GM12878 (cell line): Measurements from ENCODE around the gene CFAP97.
A peak's percentile ranks its signal among the peaks of the same experiment; 100 is the strongest.

Experiments
- EZH2 ChIP-seq: IDR thresholded peaks from 2 replicates; pipeline ENCODE4 v1.6.1; 2012; ENCODE audit warnings: low read depth, mild to moderate bottlenecking, control low read depth, inconsistent platforms, low read length, borderline replicate concordance; ENCODE audit not compliant: control insufficient read depth
- FOXM1 ChIP-seq: IDR thresholded peaks from 2 replicates; pipeline ENCODE4 v1.6.1; 2012; ENCODE audit warnings: low read depth, mild to moderate bottlenecking, inconsistent platforms, low read length, moderate library complexity
- JUND ChIP-seq: IDR thresholded peaks from 2 replicates; pipeline ENCODE4 v1.6.1; 2012; ENCODE audit warnings: low read depth, mild to moderate bottlenecking, low read length, improper control_type of control experiment, moderate library complexity
- MEF2A ChIP-seq: IDR thresholded peaks from 2 replicates; pipeline ENCODE4 v1.6.1; 2011; ENCODE audit warnings: low read depth, mild to moderate bottlenecking, low read length, moderate library complexity; ENCODE audit not compliant: insufficient read depth
- PML ChIP-seq: IDR thresholded peaks from 2 replicates; pipeline ENCODE4 v1.6.1; 2012; ENCODE audit warnings: low read length, inconsistent platforms
- RCOR1 ChIP-seq: conservative IDR thresholded peaks from 2 replicates; pipeline ENCODE4 v1.6.1; 2012; ENCODE audit warnings: low read depth, low read length, improper control_type of control experiment
- SIN3A ChIP-seq: IDR thresholded peaks from 2 replicates; pipeline ENCODE4 v1.6.1; 2012; ENCODE audit warnings: low read depth, low read length, improper control_type of control experiment
- SRF ChIP-seq, 2 experiments: IDR thresholded peaks; 2 replicates each; pipeline ENCODE4 v1.6.1; 2011; ENCODE audit warnings: low read depth in 2 of 2, low read length in 2 of 2, mild to moderate bottlenecking in 1 of 2, moderate library complexity in 1 of 2
- TAF1 ChIP-seq: IDR thresholded peaks from 2 replicates; pipeline ENCODE4 v1.6.1; 2011; ENCODE audit warnings: mild to moderate bottlenecking, low read depth, low read length, borderline replicate concordance
- YY1 ChIP-seq: IDR thresholded peaks from 2 replicates; pipeline ENCODE4 v1.6.1; 2011; ENCODE audit warnings: low read depth, mild to moderate bottlenecking, low read length
- TF ChIP-seq, protein P1 (sequence below), 3 experiments: IDR thresholded peaks in 2 of 3; conservative IDR thresholded peaks in 1 of 3; 2 replicates each; pipeline ENCODE4 v1.5.1; 2011; ENCODE audit warnings: low read depth in 3 of 3, low read length in 3 of 3, mild to moderate bottlenecking in 3 of 3, control low read depth in 2 of 3, moderate library complexity in 2 of 3, inconsistent platforms in 1 of 3, mixed read lengths in 1 of 3; ENCODE audit not compliant: control insufficient read depth in 2 of 3, insufficient read depth in 1 of 3; ENCODE audit errors: extremely low read depth in 1 of 3
- TF ChIP-seq, protein P2 (sequence below): fragments of 450-650 bp; IDR thresholded peaks from 2 replicates; pipeline ENCODE4 v1.6.1; 2017; ENCODE audit warnings: mild to moderate bottlenecking, moderate library complexity
- TF ChIP-seq, protein P3 (sequence below): fragments of 450-650 bp; conservative IDR thresholded peaks from 2 replicates; pipeline ENCODE4 v1.6.1; 2017; ENCODE audit warnings: mild to moderate bottlenecking, moderate library complexity

DNA sequence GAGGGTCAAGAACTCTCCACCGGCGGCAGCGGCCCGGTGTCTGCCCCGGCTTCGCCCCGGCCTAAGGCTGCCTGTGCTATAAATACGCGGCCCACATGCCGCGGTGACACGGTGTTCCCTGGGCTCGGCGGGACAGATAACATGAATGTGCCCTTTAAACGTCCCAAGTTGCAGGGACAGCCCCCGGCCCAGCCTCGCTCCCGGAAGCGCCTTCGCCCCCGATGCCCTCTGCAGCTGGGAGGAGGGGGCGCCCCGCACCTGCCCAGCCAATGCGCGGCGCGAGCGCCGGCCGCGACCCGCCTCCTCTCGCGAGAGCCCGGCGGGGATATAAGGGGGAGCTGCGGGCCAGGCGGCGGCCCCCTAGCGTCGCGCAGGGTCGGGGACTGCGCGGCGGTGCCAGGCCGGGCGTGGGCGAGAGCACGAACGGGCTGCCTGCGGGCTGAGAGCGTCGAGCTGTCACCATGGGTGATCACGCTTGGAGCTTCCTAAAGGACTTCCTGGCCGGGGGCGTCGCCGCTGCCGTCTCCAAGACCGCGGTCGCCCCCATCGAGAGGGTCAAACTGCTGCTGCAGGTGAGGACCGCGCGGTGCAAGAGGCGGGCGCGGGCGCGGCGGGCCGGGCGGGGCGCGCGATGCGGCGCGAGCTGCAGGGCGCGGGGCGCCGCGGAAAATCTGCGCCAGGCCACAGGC is 60.7 kb downstream of the CFAP97 start, which contains the start of gene SLC25A4:
- no peak for TF ChIP-seq EZH2
- TF ChIP-seq YY1, result peak; percentile 32
- TF ChIP-seq, protein P1, sequence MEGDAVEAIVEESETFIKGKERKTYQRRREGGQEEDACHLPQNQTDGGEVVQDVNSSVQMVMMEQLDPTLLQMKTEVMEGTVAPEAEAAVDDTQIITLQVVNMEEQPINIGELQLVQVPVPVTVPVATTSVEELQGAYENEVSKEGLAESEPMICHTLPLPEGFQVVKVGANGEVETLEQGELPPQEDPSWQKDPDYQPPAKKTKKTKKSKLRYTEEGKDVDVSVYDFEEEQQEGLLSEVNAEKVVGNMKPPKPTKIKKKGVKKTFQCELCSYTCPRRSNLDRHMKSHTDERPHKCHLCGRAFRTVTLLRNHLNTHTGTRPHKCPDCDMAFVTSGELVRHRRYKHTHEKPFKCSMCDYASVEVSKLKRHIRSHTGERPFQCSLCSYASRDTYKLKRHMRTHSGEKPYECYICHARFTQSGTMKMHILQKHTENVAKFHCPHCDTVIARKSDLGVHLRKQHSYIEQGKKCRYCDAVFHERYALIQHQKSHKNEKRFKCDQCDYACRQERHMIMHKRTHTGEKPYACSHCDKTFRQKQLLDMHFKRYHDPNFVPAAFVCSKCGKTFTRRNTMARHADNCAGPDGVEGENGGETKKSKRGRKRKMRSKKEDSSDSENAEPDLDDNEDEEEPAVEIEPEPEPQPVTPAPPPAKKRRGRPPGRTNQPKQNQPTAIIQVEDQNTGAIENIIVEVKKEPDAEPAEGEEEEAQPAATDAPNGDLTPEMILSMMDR (IDR thresholded peaks at IDR 0.05 in 2 of 3, conservative IDR thresholded peaks at IDR 0.05 in 1 of 3; ENCODE audit: control insufficient read depth in 2 of 3, extremely low read depth in 1 of 3, insufficient read depth in 1 of 3, low read depth in 3 of 3, low read length in 3 of 3), result peak; percentile 43 to 58 (median 48); a peak in 5 of 6 replicates
- no peak for TF ChIP-seq FOXM1
- TF ChIP-seq SRF (IDR thresholded peaks at IDR 0.05; ENCODE audit: low read depth in 2 of 2, low read length in 2 of 2), result no peak
- TF ChIP-seq, protein P2, sequence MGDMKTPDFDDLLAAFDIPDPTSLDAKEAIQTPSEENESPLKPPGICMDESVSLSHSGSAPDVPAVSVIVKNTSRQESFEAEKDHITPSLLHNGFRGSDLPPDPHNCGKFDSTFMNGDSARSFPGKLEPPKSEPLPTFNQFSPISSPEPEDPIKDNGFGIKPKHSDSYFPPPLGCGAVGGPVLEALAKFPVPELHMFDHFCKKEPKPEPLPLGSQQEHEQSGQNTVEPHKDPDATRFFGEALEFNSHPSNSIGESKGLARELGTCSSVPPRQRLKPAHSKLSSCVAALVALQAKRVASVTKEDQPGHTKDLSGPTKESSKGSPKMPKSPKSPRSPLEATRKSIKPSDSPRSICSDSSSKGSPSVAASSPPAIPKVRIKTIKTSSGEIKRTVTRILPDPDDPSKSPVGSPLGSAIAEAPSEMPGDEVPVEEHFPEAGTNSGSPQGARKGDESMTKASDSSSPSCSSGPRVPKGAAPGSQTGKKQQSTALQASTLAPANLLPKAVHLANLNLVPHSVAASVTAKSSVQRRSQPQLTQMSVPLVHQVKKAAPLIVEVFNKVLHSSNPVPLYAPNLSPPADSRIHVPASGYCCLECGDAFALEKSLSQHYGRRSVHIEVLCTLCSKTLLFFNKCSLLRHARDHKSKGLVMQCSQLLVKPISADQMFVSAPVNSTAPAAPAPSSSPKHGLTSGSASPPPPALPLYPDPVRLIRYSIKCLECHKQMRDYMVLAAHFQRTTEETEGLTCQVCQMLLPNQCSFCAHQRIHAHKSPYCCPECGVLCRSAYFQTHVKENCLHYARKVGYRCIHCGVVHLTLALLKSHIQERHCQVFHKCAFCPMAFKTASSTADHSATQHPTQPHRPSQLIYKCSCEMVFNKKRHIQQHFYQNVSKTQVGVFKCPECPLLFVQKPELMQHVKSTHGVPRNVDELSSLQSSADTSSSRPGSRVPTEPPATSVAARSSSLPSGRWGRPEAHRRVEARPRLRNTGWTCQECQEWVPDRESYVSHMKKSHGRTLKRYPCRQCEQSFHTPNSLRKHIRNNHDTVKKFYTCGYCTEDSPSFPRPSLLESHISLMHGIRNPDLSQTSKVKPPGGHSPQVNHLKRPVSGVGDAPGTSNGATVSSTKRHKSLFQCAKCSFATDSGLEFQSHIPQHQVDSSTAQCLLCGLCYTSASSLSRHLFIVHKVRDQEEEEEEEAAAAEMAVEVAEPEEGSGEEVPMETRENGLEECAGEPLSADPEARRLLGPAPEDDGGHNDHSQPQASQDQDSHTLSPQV, result no peak
- 0 out of 2 replicates have a peak, but pooled peaks have one; percentile 6 for TF ChIP-seq MEF2A
- TF ChIP-seq JUND, result no peak
- peak; percentile 67; the same call in 1 of the 2 replicates for TF ChIP-seq SIN3A
- peak; percentile 90 for TF ChIP-seq TAF1
- TF ChIP-seq PML, result peak; percentile 80
- TF ChIP-seq, protein P3, sequence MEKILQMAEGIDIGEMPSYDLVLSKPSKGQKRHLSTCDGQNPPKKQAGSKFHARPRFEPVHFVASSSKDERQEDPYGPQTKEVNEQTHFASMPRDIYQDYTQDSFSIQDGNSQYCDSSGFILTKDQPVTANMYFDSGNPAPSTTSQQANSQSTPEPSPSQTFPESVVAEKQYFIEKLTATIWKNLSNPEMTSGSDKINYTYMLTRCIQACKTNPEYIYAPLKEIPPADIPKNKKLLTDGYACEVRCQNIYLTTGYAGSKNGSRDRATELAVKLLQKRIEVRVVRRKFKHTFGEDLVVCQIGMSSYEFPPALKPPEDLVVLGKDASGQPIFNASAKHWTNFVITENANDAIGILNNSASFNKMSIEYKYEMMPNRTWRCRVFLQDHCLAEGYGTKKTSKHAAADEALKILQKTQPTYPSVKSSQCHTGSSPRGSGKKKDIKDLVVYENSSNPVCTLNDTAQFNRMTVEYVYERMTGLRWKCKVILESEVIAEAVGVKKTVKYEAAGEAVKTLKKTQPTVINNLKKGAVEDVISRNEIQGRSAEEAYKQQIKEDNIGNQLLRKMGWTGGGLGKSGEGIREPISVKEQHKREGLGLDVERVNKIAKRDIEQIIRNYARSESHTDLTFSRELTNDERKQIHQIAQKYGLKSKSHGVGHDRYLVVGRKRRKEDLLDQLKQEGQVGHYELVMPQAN, result peak; percentile 78
- TF ChIP-seq RCOR1, result peak; percentile 98
